Renal cortex interstitium (tissue), 11 donors: ENCODE data around the gene RNF220. TPM values are rescaled to one million over a fixed set of nuclear protein-coding genes. Genes with fewer than 3 reads are reported as not detected.
A peak's percentile ranks its signal among the peaks of the same experiment; 100 is the strongest.

Source experiments
- DNase-seq, 11 donors: peaks; one replicate each; pipeline ENCODE4 v3.0.0-alpha.2; 2013; ENCODE audit warnings: low read depth in 9 of 11, low spot score in 4 of 11; ENCODE audit errors: extremely low read depth in 1 of 11
- polyA plus RNA-seq, 3 donors: library from polyadenylated mRNA; unstranded; fragments of 120-200 nt; gene quantifications; one replicate each; pipeline ENCODE4 v1.2.1, GENCODE V29; 2013; ENCODE audit not compliant: insufficient read length in 3 of 3

RNF220 gene
- polyA plus RNA-seq, 3 donors, result 94.1 to 103 (median 102) TPM

- no peak for DNase-seq
Observed at GRCh38 chr1:44505210-44505993, 100.3 kb downstream of the RNF220 start.

- DNase-seq, result no peak
Observed at GRCh38 chr1:44507490-44508396, 102.7 kb downstream of the RNF220 start.

- DNase-seq, result no peak
Observed at GRCh38 chr1:44508397-44508745, 103.3 kb downstream of the RNF220 start.

GRCh38 chr1:44511363-44511762 is 106.3 kb downstream of the RNF220 start:
- no peak for DNase-seq

GRCh38 chr1:44511769-44512168 is 106.7 kb downstream of the RNF220 start:
- no peak for DNase-seq

GRCh38 chr1:44512313-44512885 is 107.3 kb downstream of the RNF220 start:
- no peak for DNase-seq

GRCh38 chr1:44513111-44513510 is 108.1 kb downstream of the RNF220 start:
- no peak for DNase-seq

- DNase-seq, result no peak
Observed at GRCh38 chr1:44514673-44515072, 109.6 kb downstream of the RNF220 start.

- no peak for DNase-seq
Observed at GRCh38 chr1:44515416-44515815, 110.4 kb downstream of the RNF220 start.

GRCh38 chr1:44519035-44519676 is 114.1 kb downstream of the RNF220 start:
- DNase-seq, result no peak

- no peak for DNase-seq
Observed at GRCh38 chr1:44521378-44522080, 116.5 kb downstream of the RNF220 start.

- DNase-seq, result peak in 3 of 11 donors; percentile 57 to 60 (median 60)
Observed at GRCh38 chr1:44523593-44524591, 118.8 kb downstream of the RNF220 start.

- no peak for DNase-seq
Observed at GRCh38 chr1:44524655-44525500, 119.8 kb downstream of the RNF220 start.

- no peak for DNase-seq
Observed at GRCh38 chr1:44526295-44527073, 121.4 kb downstream of the RNF220 start.

GRCh38 chr1:44531785-44532566 is 126.9 kb downstream of the RNF220 start:
- DNase-seq, result no peak
